GM18505 (cell line): ENCODE measurements around the gene PTPRCAP.

Source experiments
- ATAC-seq: cut with Tn5 transposase; IDR thresholded peaks from one replicate; pipeline ENCODE4 v1.9.1; 2021; ENCODE audit not compliant: unreplicated experiment
- POLR2A ChIP-seq: IDR thresholded peaks from 4 replicates; pipeline ENCODE4 v1.6.1; 2011; ENCODE audit warnings: borderline replicate concordance; ENCODE audit not compliant: insufficient read depth, insufficient read length; ENCODE audit errors: extremely low read depth

The PTPRCAP gene

DNA sequence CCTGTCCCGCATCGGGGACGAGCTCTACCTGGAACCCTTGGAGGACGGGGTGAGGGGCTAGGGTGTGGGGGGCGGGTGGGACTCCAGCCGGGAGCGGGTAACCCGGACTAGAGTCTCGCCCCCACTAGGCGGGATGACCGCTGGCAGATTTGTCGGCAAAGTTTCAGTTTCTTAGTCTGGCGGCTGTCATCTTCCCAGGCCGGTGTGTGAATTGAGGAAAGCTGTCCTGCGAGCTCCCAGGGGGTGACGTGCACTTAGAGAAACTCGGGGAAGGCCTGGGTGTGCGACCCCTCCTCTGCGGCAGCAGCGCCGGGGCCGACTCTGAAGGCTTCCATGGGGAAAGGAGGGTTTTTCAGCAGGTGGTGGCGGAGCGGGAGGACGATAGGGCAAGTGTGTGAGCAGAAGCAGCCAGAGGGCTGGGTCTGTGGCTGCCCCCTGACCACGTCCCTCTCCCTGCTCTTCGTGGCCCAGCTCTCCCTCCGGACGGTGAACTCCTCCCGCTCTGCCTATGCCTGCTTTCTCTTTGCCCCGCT is 45.2 kb downstream of the PTPRCAP start:
- TF ChIP-seq POLR2A: no peak
- ATAC-seq: peak; percentile 10

DNA sequence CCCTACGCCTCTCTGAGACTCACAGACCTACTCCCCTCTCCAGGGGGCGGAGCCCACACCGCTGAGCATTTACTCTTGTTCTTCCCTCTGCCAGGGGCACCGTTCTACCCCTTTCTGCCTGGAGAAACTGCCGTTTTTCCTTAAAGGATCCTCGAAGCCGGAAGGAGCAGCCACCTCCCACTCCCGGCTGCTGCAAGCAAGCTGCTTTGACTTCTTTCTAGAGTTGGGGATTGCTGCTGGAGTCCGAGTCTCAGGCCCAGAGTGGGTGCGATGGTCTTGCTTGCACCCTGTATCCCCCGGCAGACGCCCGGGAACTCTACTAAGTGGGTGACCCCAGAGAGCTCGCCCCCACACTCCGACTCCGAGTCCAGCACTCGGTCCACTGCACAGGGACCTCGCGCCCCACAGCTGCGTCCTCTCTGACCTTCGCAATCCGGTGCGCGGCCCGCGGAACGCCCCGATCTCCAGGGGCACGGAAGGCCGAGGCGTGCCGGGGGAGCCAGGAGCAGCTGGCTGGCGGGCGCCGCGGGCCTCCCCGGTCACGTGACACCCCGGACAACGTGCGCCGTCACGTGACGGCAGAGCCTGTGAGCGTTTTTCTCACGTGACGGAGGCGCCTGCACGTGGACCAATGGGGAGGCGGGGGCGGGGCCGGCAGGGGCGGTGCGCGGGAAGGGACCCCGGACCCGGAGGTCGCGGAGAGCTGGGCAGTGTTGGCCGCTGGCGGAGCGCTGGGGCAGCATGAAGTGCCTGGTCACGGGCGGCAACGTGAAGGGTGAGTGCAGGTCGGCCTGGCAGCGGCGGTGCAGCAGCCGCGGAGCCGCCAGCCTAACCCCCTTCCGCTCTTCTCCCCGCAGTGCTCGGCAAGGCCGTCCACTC is 45.9 kb downstream of the PTPRCAP start, which contains the start of gene RAD9A:
Gene RAD9A (plus strand): TSS at position 683 of the 879 bp plus-strand sequence. CDS start 59 bp downstream, at position 742.
- peak; percentile 77 for TF ChIP-seq POLR2A
- peak; percentile 68 for ATAC-seq

DNA sequence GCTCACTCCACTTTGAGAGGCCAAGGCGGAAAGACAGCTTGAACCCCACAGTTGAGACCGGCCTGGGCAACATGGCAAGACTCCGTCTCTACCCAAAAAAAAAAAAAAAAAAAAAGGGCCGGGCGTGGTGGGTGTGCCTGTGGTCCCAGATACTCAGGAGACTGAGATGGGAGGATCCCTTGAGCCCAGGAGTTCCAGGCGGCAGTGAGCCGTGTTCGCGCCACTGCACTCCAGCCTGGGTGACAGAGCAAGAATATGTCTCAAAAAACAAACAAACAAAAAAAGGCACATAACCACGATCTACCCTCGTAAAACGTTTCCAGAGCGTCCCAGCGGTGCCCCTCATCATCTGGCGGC is 46.6 kb downstream of the PTPRCAP start:
- no peak for TF ChIP-seq POLR2A
- no peak for ATAC-seq

DNA sequence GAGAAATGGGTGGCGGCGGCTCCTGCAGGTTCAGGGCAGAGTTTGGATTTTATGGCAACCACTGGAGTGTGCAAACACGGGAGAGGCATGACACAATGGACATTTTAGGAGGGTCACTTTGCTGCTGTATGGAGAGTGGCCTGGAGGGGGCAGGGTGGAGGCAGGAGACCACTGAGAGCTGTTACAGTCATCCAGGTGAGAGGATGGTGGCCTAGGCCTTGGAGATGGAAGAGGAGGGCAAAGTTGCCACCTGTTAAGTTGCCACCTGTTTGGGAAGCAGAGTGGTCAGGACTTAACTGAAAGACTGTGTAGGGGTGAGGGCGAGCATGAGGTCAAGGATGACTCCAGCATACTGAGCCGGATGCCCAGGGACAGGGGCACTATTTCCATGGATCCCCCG is 48.0 kb downstream of the PTPRCAP start:
- no peak for TF ChIP-seq POLR2A
- ATAC-seq: no peak

DNA sequence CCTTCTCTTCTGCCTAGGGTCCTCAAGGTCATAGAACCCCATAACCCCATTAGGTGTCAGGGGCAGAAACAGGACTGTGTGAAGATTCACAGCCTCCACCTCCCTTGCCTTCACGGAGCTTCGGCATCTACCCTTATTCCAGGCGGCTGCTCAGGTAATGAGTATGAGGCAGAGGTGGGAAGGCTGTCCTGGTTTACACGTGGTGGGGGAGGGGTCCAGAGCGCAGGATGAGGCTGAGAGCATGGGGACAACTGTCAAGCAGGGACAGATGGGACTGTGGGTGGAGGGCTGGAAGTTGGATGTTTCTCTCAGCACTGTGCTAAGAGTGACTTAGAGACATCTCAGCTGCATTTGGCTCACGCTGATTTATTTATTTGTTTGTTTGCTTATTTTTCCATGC is 50.0 kb downstream of the PTPRCAP start:
- ATAC-seq: no peak
- no peak for TF ChIP-seq POLR2A

DNA sequence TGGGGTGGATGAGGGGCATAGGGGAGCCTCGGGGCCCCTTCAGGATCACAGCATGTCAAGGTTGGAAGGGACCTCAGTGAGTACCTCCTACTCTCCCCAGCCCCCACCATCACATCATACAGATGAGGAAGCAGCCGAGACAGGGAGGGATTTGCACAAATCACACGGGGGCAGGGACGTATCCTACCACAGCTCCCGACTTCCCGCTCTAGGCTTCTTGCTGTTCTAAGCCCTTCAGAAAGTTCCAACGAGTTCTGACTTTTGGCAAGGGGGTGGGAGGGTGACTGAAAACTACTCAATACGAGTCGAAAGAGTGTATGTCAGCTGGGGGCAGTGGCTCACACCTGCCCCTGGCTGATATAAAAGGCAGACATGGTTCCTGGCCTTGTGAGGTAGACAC is 50.4 kb downstream of the PTPRCAP start:
- no peak for ATAC-seq
- TF ChIP-seq POLR2A: no peak
